GM23338 (cell line): ENCODE results near the gene DAPL1. TPM values are rescaled to one million over a fixed set of nuclear protein-coding genes. Genes with fewer than 3 reads are reported as not detected.

Source experiments
- ATAC-seq: fragments of 200-7000 bp; cut with Tn5 transposase; 3 replicates; pipeline ENCODE4 v1.9.1; 2020
- DNase-seq: peaks from one replicate; pipeline ENCODE4 v3.0.0-alpha.2; 2015; ENCODE audit warnings: low spot score
- H2AFZ ChIP-seq: fragments of 200-600 bp; sonication (generic); 2 replicates; pipeline ENCODE4 v1.8.0; 2016; ENCODE audit warnings: antibody characterized with exemption, mild to moderate bottlenecking, moderate library complexity
- H3F3A ChIP-seq: fragments of 200-600 bp; sonication (generic); replicated peaks from 2 replicates; pipeline ENCODE4 v1.8.0; 2017; ENCODE audit warnings: antibody characterized with exemption, mixed run types, low read depth
- H3K27ac ChIP-seq: fragments of 200-600 bp; sonication (generic); 2 replicates; pipeline ENCODE4 v1.6.1; 2016; ENCODE audit warnings: low read depth
- H3K27me3 ChIP-seq: fragments of 200-600 bp; sonication (generic); 2 replicates; pipeline ENCODE4 v1.8.0; 2016; ENCODE audit warnings: mild to moderate bottlenecking, mixed run types, moderate library complexity; ENCODE audit not compliant: insufficient read depth
- H3K36me3 ChIP-seq: fragments of 200-600 bp; sonication (generic); 2 replicates; pipeline ENCODE4 v1.8.0; 2016; ENCODE audit warnings: mild to moderate bottlenecking; ENCODE audit not compliant: insufficient read depth
- H3K4me1 ChIP-seq: fragments of 200-600 bp; sonication (generic); 2 replicates; pipeline ENCODE4 v1.8.0; 2016; ENCODE audit warnings: mild to moderate bottlenecking, moderate library complexity; ENCODE audit not compliant: insufficient read depth
- H3K4me2 ChIP-seq: fragments of 200-600 bp; sonication (generic); 2 replicates; pipeline ENCODE4 v1.7.1; 2017; ENCODE audit warnings: mixed run types
- H3K4me3 ChIP-seq: fragments of 200-600 bp; sonication (generic); 2 replicates; pipeline ENCODE4 v1.6.1; 2016; ENCODE audit warnings: mixed run types
- H3K79me2 ChIP-seq: fragments of 200-600 bp; sonication (generic); replicated peaks from 2 replicates; pipeline ENCODE4 v1.8.0; 2017; ENCODE audit warnings: mild to moderate bottlenecking; ENCODE audit not compliant: insufficient read depth
- H3K9me2 ChIP-seq: fragments of 200-600 bp; sonication (generic); 2 replicates; pipeline ENCODE4 v1.8.0; 2017; ENCODE audit not compliant: insufficient read depth
- H4K20me1 ChIP-seq: fragments of 200-600 bp; sonication (generic); replicated peaks from 2 replicates; pipeline ENCODE4 v1.8.0; 2017; ENCODE audit warnings: mild to moderate bottlenecking; ENCODE audit not compliant: insufficient read depth
- H3K27ac Mint-ChIP-seq: 2 replicates; pipeline ENCODE4 v1.8.0; 2020; ENCODE audit warnings: inconsistent platforms, mild to moderate bottlenecking, moderate library complexity, mixed read lengths
- H3K27me3 Mint-ChIP-seq: 3 replicates; pipeline ENCODE4 v1.8.0; 2022; ENCODE audit warnings: low read depth, mild to moderate bottlenecking, moderate library complexity, mixed read lengths, inconsistent platforms; ENCODE audit not compliant: insufficient read depth, poor library complexity
- H3K36me3 Mint-ChIP-seq: 3 replicates; pipeline ENCODE4 v1.8.0; 2021; ENCODE audit warnings: low read depth, mild to moderate bottlenecking, inconsistent platforms, moderate library complexity, mixed read lengths
- H3K4me1 Mint-ChIP-seq: 3 replicates; pipeline ENCODE4 v1.8.0; 2020; ENCODE audit warnings: mild to moderate bottlenecking, inconsistent platforms, mixed read lengths
- H3K4me3 Mint-ChIP-seq: 3 replicates; pipeline ENCODE4 v1.8.0; 2021; ENCODE audit warnings: moderate library complexity, mild to moderate bottlenecking, inconsistent platforms, mixed read lengths
- H3K9me3 Mint-ChIP-seq: 3 replicates; pipeline ENCODE4 v1.8.0; 2020; ENCODE audit warnings: moderate library complexity, mild to moderate bottlenecking, inconsistent platforms, mixed read lengths
- CREB1 ChIP-seq: fragments of 250-450 bp; sonication (Bioruptor Pico); IDR thresholded peaks from 2 replicates; pipeline ENCODE4 v1.5.0; 2020; ENCODE audit warnings: low read depth, mild to moderate bottlenecking, moderate library complexity
- ETS1 ChIP-seq: IDR thresholded peaks from 2 replicates; pipeline ENCODE4 v1.6.1; 2016; ENCODE audit warnings: antibody characterized with exemption
- EZH2 ChIP-seq: fragments of 200-600 bp; sonication (generic); IDR thresholded peaks from one replicate; pipeline ENCODE4 v1.8.0; 2017; ENCODE audit warnings: antibody characterized with exemption, mild to moderate bottlenecking, low read depth; ENCODE audit not compliant: unreplicated experiment
- EZH2phosphoT487 ChIP-seq: fragments of 200-600 bp; sonication (generic); IDR thresholded peaks from one replicate; pipeline ENCODE4 v1.8.1; 2018; ENCODE audit warnings: antibody characterized with exemption; ENCODE audit not compliant: unreplicated experiment
- JUNB ChIP-seq: IDR thresholded peaks from one replicate; pipeline ENCODE4 v1.6.1; 2016; ENCODE audit warnings: antibody characterized with exemption; ENCODE audit not compliant: unreplicated experiment
- NANOG ChIP-seq: IDR thresholded peaks from 2 replicates; pipeline ENCODE4 v1.6.1; 2016; ENCODE audit warnings: antibody characterized with exemption, borderline replicate concordance
- POLR2AphosphoS5 ChIP-seq: IDR thresholded peaks from 2 replicates; pipeline ENCODE4 v1.6.1; 2016; ENCODE audit warnings: antibody characterized with exemption, low read depth
- STAT1 ChIP-seq: IDR thresholded peaks from one replicate; pipeline ENCODE4 v1.6.1; 2016; ENCODE audit warnings: antibody characterized with exemption; ENCODE audit not compliant: unreplicated experiment
- ZNF114 ChIP-seq: fragments of 250-450 bp; sonication (Bioruptor Pico); IDR thresholded peaks from 2 replicates; pipeline ENCODE4 v1.5.0; 2020; ENCODE audit warnings: mild to moderate bottlenecking, moderate library complexity
- ZNF331 ChIP-seq: fragments of 250-450 bp; sonication (Bioruptor Pico); IDR thresholded peaks from 2 replicates; pipeline ENCODE4 v1.5.0; 2020; ENCODE audit warnings: low read depth, mild to moderate bottlenecking, moderate library complexity
- ZNF462 ChIP-seq: fragments of 250-450 bp; sonication (Bioruptor Pico); IDR thresholded peaks from 2 replicates; pipeline ENCODE4 v1.5.0; 2020; ENCODE audit warnings: mild to moderate bottlenecking, moderate library complexity
- polyA plus RNA-seq: library from polyadenylated mRNA; unstranded; fragments of >200 nt; fragmentation: Nextera tagmentation; extraction: Ambion mirVana; gene quantifications from 2 replicates; pipeline ENCODE4 v1.2.1, GENCODE V29; 2016
- total RNA-seq: library from RNA; depleted of rRNA; stranded (reverse); fragments of >200 nt; shearing (Covaris generic); gene quantifications from 2 replicates; pipeline ENCODE4 v1.2.3, GENCODE V29; 2014
- TF ChIP-seq, protein P1 (sequence below): IDR thresholded peaks from one replicate; pipeline ENCODE4 v1.6.1; 2018; ENCODE audit warnings: antibody characterized with exemption; ENCODE audit not compliant: unreplicated experiment
- TF ChIP-seq, protein P2 (sequence below), 2 experiments: fragments of 200-600 bp in 1 of 2; sonication (generic) in 1 of 2; conservative IDR thresholded peaks; 2 replicates each; pipeline versions ENCODE4 v1.5.1 to v1.6.1; 2016 to 2017; ENCODE audit warnings: antibody characterized with exemption in 2 of 2, low read depth in 2 of 2, mild to moderate bottlenecking in 2 of 2, moderate library complexity in 1 of 2

The DAPL1 gene
- total and polyA plus RNA-seq, 2 experiments from 2014 or later = not detected

- ATAC-seq = no peak
- Histone ChIP-seq H3K4me2 (no peak overlapping the region), H2AFZ (no peak overlapping the region), H3F3A (no peaks in the 10 kb centered on the region), H3K79me2 (no peaks in the 10 kb centered on the region), H3K4me3 (no peak overlapping the region), H3K27me3 (no peaks in the 10 kb centered on the region), H3K27ac (no peak overlapping the region), H3K4me1 (peaks cover 9% of the 10 kb centered on the region; the same call in 1 of the 2 replicates), H3K36me3 (no peaks in the 10 kb centered on the region), H3K9me2 (peaks cover 4% of the 10 kb centered on the region; the same call in 1 of the 2 replicates), H4K20me1 (no peaks in the 10 kb centered on the region)
- no peak for DNase-seq
- Mint-ChIP-seq H3K4me1 (peaks cover 12% of the 10 kb centered on the region), H3K4me3 (no peak overlapping the region), H3K27ac (no peak overlapping the region), H3K36me3 (peaks cover 2% of the 10 kb centered on the region; the same call in 1 of the 3 replicates), H3K27me3 (no peaks in the 10 kb centered on the region), H3K9me3 (no peaks in the 10 kb centered on the region; the same call in 2 of the 3 replicates)
- TF ChIP-seq ETS1 = no peak
- no peak for TF ChIP-seq ZNF462 (CRISPR knock-in tag)
- TF ChIP-seq EZH2phosphoT487 = no peak
- TF ChIP-seq JUNB = no peak
- TF ChIP-seq STAT1 = no peak
- TF ChIP-seq, protein P1, sequence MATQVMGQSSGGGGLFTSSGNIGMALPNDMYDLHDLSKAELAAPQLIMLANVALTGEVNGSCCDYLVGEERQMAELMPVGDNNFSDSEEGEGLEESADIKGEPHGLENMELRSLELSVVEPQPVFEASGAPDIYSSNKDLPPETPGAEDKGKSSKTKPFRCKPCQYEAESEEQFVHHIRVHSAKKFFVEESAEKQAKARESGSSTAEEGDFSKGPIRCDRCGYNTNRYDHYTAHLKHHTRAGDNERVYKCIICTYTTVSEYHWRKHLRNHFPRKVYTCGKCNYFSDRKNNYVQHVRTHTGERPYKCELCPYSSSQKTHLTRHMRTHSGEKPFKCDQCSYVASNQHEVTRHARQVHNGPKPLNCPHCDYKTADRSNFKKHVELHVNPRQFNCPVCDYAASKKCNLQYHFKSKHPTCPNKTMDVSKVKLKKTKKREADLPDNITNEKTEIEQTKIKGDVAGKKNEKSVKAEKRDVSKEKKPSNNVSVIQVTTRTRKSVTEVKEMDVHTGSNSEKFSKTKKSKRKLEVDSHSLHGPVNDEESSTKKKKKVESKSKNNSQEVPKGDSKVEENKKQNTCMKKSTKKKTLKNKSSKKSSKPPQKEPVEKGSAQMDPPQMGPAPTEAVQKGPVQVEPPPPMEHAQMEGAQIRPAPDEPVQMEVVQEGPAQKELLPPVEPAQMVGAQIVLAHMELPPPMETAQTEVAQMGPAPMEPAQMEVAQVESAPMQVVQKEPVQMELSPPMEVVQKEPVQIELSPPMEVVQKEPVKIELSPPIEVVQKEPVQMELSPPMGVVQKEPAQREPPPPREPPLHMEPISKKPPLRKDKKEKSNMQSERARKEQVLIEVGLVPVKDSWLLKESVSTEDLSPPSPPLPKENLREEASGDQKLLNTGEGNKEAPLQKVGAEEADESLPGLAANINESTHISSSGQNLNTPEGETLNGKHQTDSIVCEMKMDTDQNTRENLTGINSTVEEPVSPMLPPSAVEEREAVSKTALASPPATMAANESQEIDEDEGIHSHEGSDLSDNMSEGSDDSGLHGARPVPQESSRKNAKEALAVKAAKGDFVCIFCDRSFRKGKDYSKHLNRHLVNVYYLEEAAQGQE = no peak
- no peak for TF ChIP-seq CREB1 (CRISPR knock-in tag)
- TF ChIP-seq NANOG = no peak
- TF ChIP-seq, protein P2, sequence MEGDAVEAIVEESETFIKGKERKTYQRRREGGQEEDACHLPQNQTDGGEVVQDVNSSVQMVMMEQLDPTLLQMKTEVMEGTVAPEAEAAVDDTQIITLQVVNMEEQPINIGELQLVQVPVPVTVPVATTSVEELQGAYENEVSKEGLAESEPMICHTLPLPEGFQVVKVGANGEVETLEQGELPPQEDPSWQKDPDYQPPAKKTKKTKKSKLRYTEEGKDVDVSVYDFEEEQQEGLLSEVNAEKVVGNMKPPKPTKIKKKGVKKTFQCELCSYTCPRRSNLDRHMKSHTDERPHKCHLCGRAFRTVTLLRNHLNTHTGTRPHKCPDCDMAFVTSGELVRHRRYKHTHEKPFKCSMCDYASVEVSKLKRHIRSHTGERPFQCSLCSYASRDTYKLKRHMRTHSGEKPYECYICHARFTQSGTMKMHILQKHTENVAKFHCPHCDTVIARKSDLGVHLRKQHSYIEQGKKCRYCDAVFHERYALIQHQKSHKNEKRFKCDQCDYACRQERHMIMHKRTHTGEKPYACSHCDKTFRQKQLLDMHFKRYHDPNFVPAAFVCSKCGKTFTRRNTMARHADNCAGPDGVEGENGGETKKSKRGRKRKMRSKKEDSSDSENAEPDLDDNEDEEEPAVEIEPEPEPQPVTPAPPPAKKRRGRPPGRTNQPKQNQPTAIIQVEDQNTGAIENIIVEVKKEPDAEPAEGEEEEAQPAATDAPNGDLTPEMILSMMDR (conservative IDR thresholded peaks at IDR 0.05; ENCODE audit: low read depth in 2 of 2) = no peak
- no peak for TF ChIP-seq POLR2AphosphoS5
- no peak for TF ChIP-seq EZH2
- no peak for TF ChIP-seq ZNF114 (CRISPR knock-in tag)
- TF ChIP-seq ZNF331 (CRISPR knock-in tag) = no peak
Measured at GRCh38 chr2:158841850-158842249, 46.7 kb downstream of the DAPL1 start.
